Measurements from ENCODE around the gene PIK3CB. TPM values are rescaled to one million over a fixed set of nuclear protein-coding genes. Genes with fewer than 3 reads are reported as not detected.

The PIK3CB gene
- total and polyA plus RNA-seq, 10 of the 15 experiments (the other 5 are each of a cell fraction or from before 2014, with no cell fraction given) = 5.0 to 18.4 (median 10.4) TPM

DNA sequence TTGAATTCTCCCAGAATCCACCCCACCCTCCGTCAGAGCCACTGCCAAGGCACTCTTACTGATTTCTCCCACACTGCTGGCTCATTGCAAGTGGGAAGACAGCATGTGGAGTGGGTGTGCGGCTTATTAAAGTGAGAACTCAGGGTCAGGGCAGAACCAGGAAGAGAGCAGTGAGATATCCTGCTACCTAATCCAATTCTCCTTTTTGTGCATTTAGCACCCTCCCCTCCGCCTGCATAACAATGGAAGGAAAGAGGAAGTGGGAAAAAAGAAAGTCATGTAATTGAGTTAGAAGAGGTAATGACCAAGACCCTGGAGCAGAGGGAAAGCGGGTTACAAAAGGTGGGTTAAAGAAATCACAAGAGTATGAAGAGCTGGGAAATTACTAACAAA lies 27.8 kb upstream of the PIK3CB start (continued):
- TF ChIP-seq HDAC6 (IDR thresholded peaks at IDR 0.05; ENCODE audit: unreplicated experiment) = no peak
- no peak for TF ChIP-seq IRF4 (IDR thresholded peaks at IDR 0.05; ENCODE audit: low read depth, low read length)
- TF ChIP-seq, protein P1, sequence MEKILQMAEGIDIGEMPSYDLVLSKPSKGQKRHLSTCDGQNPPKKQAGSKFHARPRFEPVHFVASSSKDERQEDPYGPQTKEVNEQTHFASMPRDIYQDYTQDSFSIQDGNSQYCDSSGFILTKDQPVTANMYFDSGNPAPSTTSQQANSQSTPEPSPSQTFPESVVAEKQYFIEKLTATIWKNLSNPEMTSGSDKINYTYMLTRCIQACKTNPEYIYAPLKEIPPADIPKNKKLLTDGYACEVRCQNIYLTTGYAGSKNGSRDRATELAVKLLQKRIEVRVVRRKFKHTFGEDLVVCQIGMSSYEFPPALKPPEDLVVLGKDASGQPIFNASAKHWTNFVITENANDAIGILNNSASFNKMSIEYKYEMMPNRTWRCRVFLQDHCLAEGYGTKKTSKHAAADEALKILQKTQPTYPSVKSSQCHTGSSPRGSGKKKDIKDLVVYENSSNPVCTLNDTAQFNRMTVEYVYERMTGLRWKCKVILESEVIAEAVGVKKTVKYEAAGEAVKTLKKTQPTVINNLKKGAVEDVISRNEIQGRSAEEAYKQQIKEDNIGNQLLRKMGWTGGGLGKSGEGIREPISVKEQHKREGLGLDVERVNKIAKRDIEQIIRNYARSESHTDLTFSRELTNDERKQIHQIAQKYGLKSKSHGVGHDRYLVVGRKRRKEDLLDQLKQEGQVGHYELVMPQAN (conservative IDR thresholded peaks at IDR 0.05) = no peak
- no peak for TF ChIP-seq BMI1 (IDR thresholded peaks at IDR 0.05; ENCODE audit: borderline replicate concordance)
- no peak for TF ChIP-seq HDAC2 (IDR thresholded peaks at IDR 0.05)
- no peak for TF ChIP-seq EP300 (IDR thresholded peaks at IDR 0.05; ENCODE audit: borderline replicate concordance in 1 of 2, control insufficient read depth in 1 of 2, low read depth in 2 of 2, low read length in 2 of 2)
- no peak for TF ChIP-seq POLR2AphosphoS2 (IDR thresholded peaks at IDR 0.05; ENCODE audit: low read depth, low read length)
- no peak for TF ChIP-seq NRF1 (conservative IDR thresholded peaks at IDR 0.05; ENCODE audit: low read depth, low read length)

DNA sequence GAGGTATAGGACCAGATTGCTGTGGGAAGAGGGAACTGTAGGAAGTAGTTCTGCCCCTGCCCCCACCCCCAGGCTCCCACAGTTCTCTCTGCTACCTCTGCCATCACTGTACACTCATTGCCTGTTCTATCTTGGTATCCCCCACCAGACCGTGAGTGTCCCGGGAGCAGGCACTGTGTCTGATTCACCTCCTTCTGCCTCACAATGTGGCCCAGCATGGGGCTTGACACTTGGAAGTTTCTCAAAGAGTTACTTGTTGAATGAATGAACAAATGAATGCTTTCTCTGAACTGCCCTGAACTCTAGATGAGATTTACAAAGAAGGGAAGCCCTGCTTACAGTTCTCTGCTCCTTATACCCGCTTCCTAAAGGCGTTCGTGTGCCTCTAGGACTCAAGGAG lies 27.1 kb upstream of the PIK3CB start:
- Histone ChIP-seq H3K4me1 (ENCODE audit: control insufficient read depth, insufficient read depth, low read length) (peaks cover 7% of the 10 kb centered on the region), H3K4me2 (ENCODE audit: control insufficient read depth, insufficient read depth) (no peak overlapping the region), H3K36me3 (ENCODE audit: control insufficient read depth in 2 of 2, insufficient read depth in 2 of 2, low read length in 1 of 2) (no peaks in the 10 kb centered on the region), H3K9me3 (replicated peaks; ENCODE audit: control insufficient read depth, insufficient read depth, low read length) (no peaks in the 10 kb centered on the region), H3K27ac (ENCODE audit: control insufficient read depth, insufficient read depth) (no peak overlapping the region), H3K79me2 (ENCODE audit: control insufficient read depth, insufficient read depth, low read length) (no peaks in the 10 kb centered on the region), H3K27me3 (replicated peaks in 1 of 2; ENCODE audit: control insufficient read depth in 2 of 2, insufficient read depth in 2 of 2, low read length in 1 of 2) (no peaks in the 10 kb centered on the region), H3K4me3 (no peak overlapping the region), H4K20me1 (ENCODE audit: control insufficient read depth, insufficient read depth) (no peaks in the 10 kb centered on the region), H2AFZ (ENCODE audit: control insufficient read depth, low read depth, low read length) (no peak overlapping the region), H3K9ac (ENCODE audit: control insufficient read depth, insufficient read depth, low read length) (no peak overlapping the region)
- no TSS peak for BruUV-seq (replicated peaks)
- FAIRE-seq (no peak), ATAC-seq (no peak; the same call in 2 of the 3 replicates), DNase-seq (ENCODE audit: low read depth, low spot score) (no peak)
- ChIA-PET RAD21 (ENCODE audit: unreplicated experiment) (interaction anchor here (3.6 kb wide), 1 partner anchor 54 kb away, joined by 16 read pairs; no protein-coding TSS in a partner anchor), POLR2A (no interaction called here), CTCF (interaction anchor here (0.6 to 1.1 kb wide), 3 partner anchors 9 to 268 kb away, joined by 3 to 4 read pairs (median 4); partner anchors contain the start of gene CEP70), SMC1A (ENCODE audit: uncharacterized antibody, unreplicated experiment) (interaction anchor here (0.8 kb wide), 2 partner anchors 27 to 54 kb away, joined by 3 read pairs; no protein-coding TSS in a partner anchor)
- TF ChIP-seq MTA2 (IDR thresholded peaks at IDR 0.05; ENCODE audit: low read depth) (no peak), SMARCA5 (IDR thresholded peaks at IDR 0.05) (no peak), ASH2L (IDR thresholded peaks at IDR 0.05; ENCODE audit: borderline replicate concordance, low read depth) (no peak), PAX8 (IDR thresholded peaks at IDR 0.05) (no peak)
- in situ Hi-C loops (cut with MboI) = no loop called here
- 55% methylated on average over 5 of the region's 5 CpGs for WGBS (ENCODE audit: insufficient coverage, insufficient replicate concordance, low lambda C conversion rate, missing lambda C conversion rate)
- intact Hi-C loops (cut with micrococcal nuclease; ENCODE audit: unreplicated experiment) = no loop called here
